ENCODE data around the gene PCSK2. TPM values are rescaled to one million over a fixed set of nuclear protein-coding genes. Genes with fewer than 3 reads are reported as not detected.

The PCSK2 gene
- total and polyA plus RNA-seq, 2 donors (not counting 3 experiments of a cell fraction or from before 2014, with no cell fraction given) = not detected

- intact Hi-C loops (cut with micrococcal nuclease) = no loop called here
- H3K27me3 ChIP-seq (ENCODE audit: control insufficient read depth in 2 of 2, insufficient read depth in 2 of 2, low read length in 2 of 2) = no peaks in the 10 kb centered on the region
- H3K9me3 ChIP-seq (replicated peaks; ENCODE audit: control insufficient read depth, insufficient read depth, low read length) = no peaks in the 10 kb centered on the region
- no peak overlapping the region for H3K4me2 ChIP-seq (ENCODE audit: insufficient read depth, low read length)
- TF ChIP-seq FOS (IDR thresholded peaks at IDR 0.05; ENCODE audit: borderline replicate concordance, insufficient read depth, low read length) = no peak
- no peak for TF ChIP-seq EZH2 (IDR thresholded peaks at IDR 0.05; ENCODE audit: borderline replicate concordance, low read depth, low read length, severe bottlenecking)
- no peak for TF ChIP-seq MYC (IDR thresholded peaks at IDR 0.05; ENCODE audit: low read depth, low read length)
- no peak for TF ChIP-seq GATA2 (IDR thresholded peaks at IDR 0.05; ENCODE audit: insufficient read depth, insufficient read length, low read depth, low read length)
- TF ChIP-seq JUN (IDR thresholded peaks at IDR 0.05; ENCODE audit: borderline replicate concordance, insufficient read depth, insufficient read length, low read depth) = no peak
- no peak for TF ChIP-seq MAX (IDR thresholded peaks at IDR 0.05; ENCODE audit: insufficient read depth, insufficient read length)
- no peak for TF ChIP-seq POLR2AphosphoS5 (IDR thresholded peaks at IDR 0.05; ENCODE audit: insufficient read depth, low read depth, low read length)
- no peak for TF ChIP-seq CTCF (IDR thresholded peaks at IDR 0.05; ENCODE audit: extremely low read depth in 1 of 2, insufficient read depth in 1 of 2, low read depth in 1 of 2, low read length in 2 of 2)
- no peak for TF ChIP-seq POLR2A (IDR thresholded peaks at IDR 0.05; ENCODE audit: low read depth, low read length)
- no peaks in the 10 kb centered on the region for H3K36me3 ChIP-seq (ENCODE audit: control insufficient read depth in 2 of 2, extremely low read depth in 1 of 2, insufficient read depth in 2 of 2, low read length in 2 of 2)
- POLR2A ChIA-PET = no interaction called here
- FAIRE-seq (no peak), DNase-seq (ENCODE audit: low read depth, low spot score) (no peak)
- CTCF ChIA-PET = no interaction called here
- no peak overlapping the region for H2AFZ ChIP-seq (ENCODE audit: low read depth, low read length)
- no peaks in the 10 kb centered on the region for H3K4me1 ChIP-seq (ENCODE audit: control insufficient read depth, extremely low read depth, insufficient read depth, low read length)
- H3K9ac ChIP-seq (replicated peaks; ENCODE audit: extremely low read depth, insufficient read depth, low read length) = no peak overlapping the region
- no peaks in the 10 kb centered on the region for H3K9me1 ChIP-seq (replicated peaks; ENCODE audit: control insufficient read depth, extremely low read depth, insufficient read depth, low read length)
- H4K20me1 ChIP-seq (replicated peaks; ENCODE audit: control insufficient read depth, extremely low read depth, insufficient read depth, low read length) = no peaks in the 10 kb centered on the region
- H3K79me2 ChIP-seq (ENCODE audit: control insufficient read depth, insufficient read depth, low read length) = no peaks in the 10 kb centered on the region
- dilution Hi-C loops (cut with MboI; ENCODE audit: extremely low pct_ligation_motif_present, low sequenced_read_pairs) = no loop called here
- no peak overlapping the region for H3K27ac ChIP-seq (ENCODE audit: insufficient read depth, low read depth, low read length)
- no TSS peak for BruUV-seq (replicated peaks)
- H3K4me3 ChIP-seq (replicated peaks in 1 of 3; ENCODE audit: insufficient read depth in 1 of 3, low read depth in 1 of 3, low read length in 3 of 3) = no peak overlapping the region
Measured at GRCh38 chr20:17391127-17391771, 164.4 kb downstream of the PCSK2 start.

All from endothelial cell of umbilical vein (primary cell).